GM12801 (cell line): ENCODE results near the gene HTR2A.

ENCODE experiments used
- TF ChIP-seq, protein P1 (sequence below): IDR thresholded peaks from one replicate; pipeline ENCODE4 v1.5.1; 2011; ENCODE audit warnings: control low read depth; ENCODE audit not compliant: insufficient read length; ENCODE audit errors: extremely low read depth

HTR2A gene

DNA sequence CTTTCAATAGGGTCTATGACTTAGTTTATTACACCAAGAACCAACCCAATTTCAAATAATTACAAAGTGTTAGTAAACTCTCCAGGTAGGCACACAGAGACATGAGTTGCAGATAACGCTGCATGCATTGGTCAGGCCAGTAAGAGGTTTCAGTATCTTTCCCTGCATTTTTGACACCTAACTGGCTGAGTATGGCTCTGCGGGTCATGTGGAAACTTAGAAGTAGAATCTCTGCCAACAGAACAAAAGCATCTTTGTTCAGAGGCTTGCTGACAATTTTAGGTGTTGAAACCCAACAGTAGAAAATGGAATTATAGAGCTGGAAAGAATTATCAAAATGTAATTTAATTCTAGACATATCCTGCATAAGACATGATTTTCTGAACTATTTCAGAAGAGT, 25.3 kb downstream of the HTR2A start:
- TF ChIP-seq, protein P1, sequence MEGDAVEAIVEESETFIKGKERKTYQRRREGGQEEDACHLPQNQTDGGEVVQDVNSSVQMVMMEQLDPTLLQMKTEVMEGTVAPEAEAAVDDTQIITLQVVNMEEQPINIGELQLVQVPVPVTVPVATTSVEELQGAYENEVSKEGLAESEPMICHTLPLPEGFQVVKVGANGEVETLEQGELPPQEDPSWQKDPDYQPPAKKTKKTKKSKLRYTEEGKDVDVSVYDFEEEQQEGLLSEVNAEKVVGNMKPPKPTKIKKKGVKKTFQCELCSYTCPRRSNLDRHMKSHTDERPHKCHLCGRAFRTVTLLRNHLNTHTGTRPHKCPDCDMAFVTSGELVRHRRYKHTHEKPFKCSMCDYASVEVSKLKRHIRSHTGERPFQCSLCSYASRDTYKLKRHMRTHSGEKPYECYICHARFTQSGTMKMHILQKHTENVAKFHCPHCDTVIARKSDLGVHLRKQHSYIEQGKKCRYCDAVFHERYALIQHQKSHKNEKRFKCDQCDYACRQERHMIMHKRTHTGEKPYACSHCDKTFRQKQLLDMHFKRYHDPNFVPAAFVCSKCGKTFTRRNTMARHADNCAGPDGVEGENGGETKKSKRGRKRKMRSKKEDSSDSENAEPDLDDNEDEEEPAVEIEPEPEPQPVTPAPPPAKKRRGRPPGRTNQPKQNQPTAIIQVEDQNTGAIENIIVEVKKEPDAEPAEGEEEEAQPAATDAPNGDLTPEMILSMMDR, result no peak

DNA sequence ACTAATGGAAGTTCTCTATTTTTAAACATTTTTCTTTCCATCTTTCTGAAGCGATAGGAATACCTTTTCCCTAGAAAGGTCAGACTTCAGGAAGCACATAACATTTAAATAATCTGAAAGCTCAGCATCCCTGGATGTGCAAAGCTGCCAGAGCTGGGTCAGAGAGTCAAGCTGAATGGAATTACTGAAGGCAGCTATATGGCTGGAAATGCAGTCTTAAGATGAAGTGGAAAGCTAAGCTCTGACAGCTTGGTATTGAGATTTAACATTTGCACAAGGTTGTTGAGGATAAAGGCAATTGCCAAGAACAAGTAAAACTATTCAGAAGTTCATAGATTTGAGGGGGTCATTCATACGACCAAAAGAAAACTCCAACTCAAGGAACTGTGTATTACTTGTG, 28.8 kb downstream of the HTR2A start:
- TF ChIP-seq, protein P1, result no peak

DNA sequence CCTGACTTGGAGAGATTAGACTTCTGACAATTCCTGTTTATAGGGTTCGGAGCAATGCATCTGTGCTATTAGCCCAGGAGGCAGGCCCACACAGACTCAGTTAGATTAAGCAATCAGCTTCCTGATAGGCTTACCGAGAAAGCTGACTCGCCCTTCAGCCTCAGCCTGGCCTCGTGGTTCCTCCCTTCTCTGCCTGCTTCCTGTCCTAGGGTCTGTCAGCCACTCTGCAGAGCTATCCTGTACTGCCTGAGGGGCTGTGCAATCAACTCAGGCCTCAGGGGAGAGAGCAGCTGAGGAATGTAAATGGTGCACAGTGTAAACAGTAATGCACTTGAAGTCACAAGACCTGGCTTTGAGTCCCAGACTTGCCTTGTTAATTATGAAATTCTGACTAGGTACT, 30.7 kb downstream of the HTR2A start:
- TF ChIP-seq, protein P1, result no peak

DNA sequence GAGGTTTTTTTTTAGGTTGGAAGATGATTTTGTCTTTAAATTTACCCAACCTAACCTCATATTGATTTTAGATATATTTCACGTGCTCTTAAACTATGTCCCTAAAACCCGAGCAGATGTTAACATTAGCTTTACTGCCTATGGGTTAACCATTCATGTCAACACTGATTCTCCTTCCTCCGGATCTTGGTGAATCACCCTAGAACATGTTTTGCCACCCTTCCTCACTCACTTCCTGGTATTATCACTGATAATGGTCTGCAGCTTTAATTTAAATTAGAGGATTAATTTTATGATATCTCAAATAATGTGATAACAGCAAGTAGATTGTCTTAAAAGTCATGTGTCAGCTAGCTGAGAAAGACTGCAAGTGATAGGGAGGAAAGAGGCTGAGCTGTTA, 31.9 kb downstream of the HTR2A start:
- TF ChIP-seq, protein P1, result no peak

DNA sequence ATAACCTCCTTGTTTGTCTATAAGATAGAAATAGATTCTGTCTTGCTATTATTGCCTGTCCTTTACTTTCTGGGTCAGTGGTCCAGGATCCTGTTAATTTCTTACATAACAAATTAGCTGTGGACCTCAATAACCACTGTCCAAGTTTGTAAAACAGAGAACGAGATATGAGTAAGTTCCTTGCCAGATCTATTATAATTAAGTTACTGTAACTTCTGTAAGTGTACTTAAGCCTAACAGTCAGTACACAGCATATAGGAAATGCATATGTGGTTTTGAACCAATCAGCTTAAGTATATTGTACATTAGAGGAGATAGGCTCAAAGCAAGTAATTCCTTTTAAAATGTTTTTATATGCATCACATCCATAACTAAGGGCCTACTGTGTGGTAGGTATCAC, 34.9 kb downstream of the HTR2A start:
- TF ChIP-seq, protein P1, result no peak

DNA sequence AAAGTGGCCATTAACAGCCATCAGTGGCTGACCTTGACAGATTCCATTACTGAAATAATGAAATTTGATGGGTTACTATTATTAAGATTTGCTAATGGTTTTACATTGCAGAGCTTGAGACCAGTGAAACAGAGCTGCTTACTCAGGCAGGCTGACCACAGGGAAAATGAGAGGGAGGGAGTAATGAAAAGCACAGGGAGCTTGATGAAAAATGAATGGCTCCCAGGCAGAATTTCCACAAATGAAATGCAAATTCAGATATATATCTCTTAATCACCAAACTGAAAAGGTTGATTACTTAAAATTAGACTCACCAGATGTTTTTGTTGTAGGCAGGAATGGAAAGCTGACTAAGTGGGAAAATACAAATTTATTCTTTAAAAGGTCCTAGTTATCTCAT, 36.1 kb downstream of the HTR2A start:
- TF ChIP-seq, protein P1, result no peak

DNA sequence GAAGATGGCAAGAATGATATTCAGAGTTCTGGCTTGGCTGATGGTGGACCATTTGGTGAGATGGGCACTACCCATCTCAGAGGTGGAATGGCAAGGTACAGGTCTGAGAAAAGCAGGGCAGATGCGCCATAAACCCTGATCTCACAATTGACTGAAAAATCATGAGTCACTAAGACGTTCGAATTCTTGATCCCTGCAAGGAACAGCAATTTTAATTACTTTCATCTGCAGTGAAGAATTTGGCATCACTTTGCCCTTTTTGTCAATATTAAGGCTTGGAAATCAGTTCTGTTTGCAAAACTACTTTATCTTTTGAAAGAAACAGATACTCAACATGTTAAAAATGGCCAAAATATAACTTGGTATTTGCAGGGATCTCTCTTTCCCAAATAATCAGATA, 38.1 kb downstream of the HTR2A start:
- TF ChIP-seq, protein P1, result no peak

DNA sequence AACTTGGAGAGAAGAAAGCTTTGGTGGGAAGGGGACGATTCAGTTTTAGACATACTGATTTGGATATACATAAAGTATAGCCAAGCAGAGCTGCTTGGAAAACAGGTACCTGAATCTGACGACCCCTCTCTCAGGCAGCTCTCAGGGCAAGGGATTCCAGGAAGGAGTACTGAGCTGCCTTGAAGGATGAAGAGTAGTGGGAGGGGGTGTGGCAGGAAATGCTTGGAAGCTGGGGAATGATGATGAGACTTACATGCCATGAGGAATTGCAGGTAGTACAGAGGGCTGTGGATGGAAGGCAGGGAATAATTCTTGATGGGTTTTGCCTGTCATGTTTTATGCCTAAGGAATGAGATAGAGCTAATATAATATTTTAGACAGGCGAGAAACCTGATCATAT, 38.7 kb downstream of the HTR2A start:
- TF ChIP-seq, protein P1, result no peak
